K562 (cell line): Measurements from ENCODE around the gene IFITM2. TPM values are rescaled to one million over a fixed set of nuclear protein-coding genes. Genes with fewer than 3 reads are reported as not detected.

Source experiments
- CBX3 ChIP-seq, 2 experiments: IDR thresholded peaks; 1 replicate in 1 of 2; 2 replicates in 1 of 2; pipeline ENCODE4 v1.6.1; 2012; ENCODE audit warnings: inconsistent platforms in 2 of 2, low read length in 2 of 2, borderline replicate concordance in 1 of 2, control low read depth in 1 of 2
- CXXC5 ChIP-seq: fragments of 250-450 bp; sonication (Bioruptor Pico); IDR thresholded peaks from 2 replicates; pipeline ENCODE4 v1.8.0; 2022; ENCODE audit warnings: inconsistent platforms, mild to moderate bottlenecking, moderate library complexity
- FOXM1 ChIP-seq, 2 experiments: fragments of 450-650 bp in 1 of 2; sonication (generic) in 1 of 2; formaldehyde crosslinking in 1 of 2; IDR thresholded peaks; 2 replicates each; pipeline versions ENCODE4 v1.6.1 to v1.9.0; 2017 to 2022; ENCODE audit warnings: low read depth in 2 of 2, mild to moderate bottlenecking in 2 of 2, missing genetic modification reagents in 1 of 2, moderate library complexity in 1 of 2
- HDAC1 ChIP-seq, 2 experiments: fragments of 450-650 bp; IDR thresholded peaks; 2 replicates each; pipeline ENCODE4 v1.6.1; 2016 to 2017; ENCODE audit warnings: inconsistent platforms in 1 of 2, mild to moderate bottlenecking in 1 of 2, moderate library complexity in 1 of 2
- RBM34 ChIP-seq: fragments of 200-400 bp; formaldehyde crosslinking; IDR thresholded peaks from 2 replicates; pipeline ENCODE4 v1.6.1; 2018; ENCODE audit warnings: low read length, borderline replicate concordance; ENCODE audit not compliant: insufficient read depth
- SIX5 ChIP-seq, 2 experiments: IDR thresholded peaks; 2 replicates each; pipeline ENCODE4 v1.6.1; 2011; ENCODE audit warnings: low read length in 2 of 2, borderline replicate concordance in 1 of 2, low read depth in 1 of 2, mild to moderate bottlenecking in 1 of 2, moderate library complexity in 1 of 2; ENCODE audit not compliant: insufficient read depth in 1 of 2
- SRF ChIP-seq, 2 experiments: fragments of 250-450, 450-650 bp in 1 of 2; sonication (Bioruptor Pico) in 1 of 2; sonication (generic) in 1 of 2; formaldehyde crosslinking; IDR thresholded peaks; 2 replicates each; pipeline versions ENCODE4 v1.5.0 to v1.5.1; 2020 to 2022; ENCODE audit warnings: mild to moderate bottlenecking in 1 of 2, missing genetic modification reagents in 1 of 2
- STAT5A ChIP-seq: IDR thresholded peaks from 2 replicates; pipeline ENCODE4 v1.6.1; 2012; ENCODE audit warnings: low read length, inconsistent platforms, borderline replicate concordance
- ZNF121 ChIP-seq: sonication (generic); formaldehyde crosslinking; conservative IDR thresholded peaks from 2 replicates; pipeline ENCODE4 v1.8.0; 2022; ENCODE audit warnings: missing genetic modification reagents
- ZNF75A ChIP-seq: fragments of 450-650 bp; formaldehyde crosslinking; IDR thresholded peaks from 2 replicates; pipeline ENCODE4 v1.4.0; 2020; ENCODE audit warnings: mild to moderate bottlenecking
- polyA plus RNA-seq, 8 experiments: library from polyadenylated mRNA; depleted of rRNA in 4 of 8; stranded (reverse) in 5 of 8; unstranded in 3 of 8; fragments of >200 nt; fragmentation: Nextera tagmentation in 2 of 8; fragmentation: Illumina TruSeq in 1 of 8; extraction: Ambion mirVana in 2 of 8; extraction: Trizol in 1 of 8; gene quantifications; 2 replicates each; pipeline versions ENCODE4 v1.2.1 to v1.2.3, GENCODE V29; 2011 to 2014; ENCODE audit warnings: inconsistent platforms in 1 of 8, missing spikeins in 1 of 8
- total RNA-seq, 7 experiments: library from RNA; depleted of rRNA in 6 of 7; stranded (reverse); fragments of >200 nt in 6 of 7; fragmentation: Illumina TruSeq in 2 of 7; extraction: Trizol in 2 of 7; gene quantifications; 2 replicates each; pipeline versions ENCODE4 v1.2.1 to v1.2.3, GENCODE V29; 2011 to 2021; ENCODE audit warnings: low replicate concordance in 1 of 7
- TF ChIP-seq, protein P1 (sequence below): fragments of 450-650 bp; IDR thresholded peaks from 2 replicates; pipeline ENCODE4 v1.6.1; 2016; ENCODE audit warnings: low read depth
- TF ChIP-seq, protein P2 (sequence below), 2 experiments: fragments of 450-650 bp; conservative IDR thresholded peaks; 2 replicates each; pipeline ENCODE4 v1.6.1; 2017; ENCODE audit warnings: mild to moderate bottlenecking in 2 of 2, moderate library complexity in 2 of 2
- TF ChIP-seq, protein P3 (sequence below): fragments of 450-650 bp; formaldehyde crosslinking; IDR thresholded peaks from 2 replicates; pipeline ENCODE4 v1.4.0; 2022; ENCODE audit warnings: missing genetic modification characterization

The IFITM2 gene
- total and polyA plus RNA-seq, 9 of the 15 experiments (the other 6 are each of a cell fraction or from before 2014, with no cell fraction given) = 52.8 to 4,872 (median 356) TPM

DNA sequence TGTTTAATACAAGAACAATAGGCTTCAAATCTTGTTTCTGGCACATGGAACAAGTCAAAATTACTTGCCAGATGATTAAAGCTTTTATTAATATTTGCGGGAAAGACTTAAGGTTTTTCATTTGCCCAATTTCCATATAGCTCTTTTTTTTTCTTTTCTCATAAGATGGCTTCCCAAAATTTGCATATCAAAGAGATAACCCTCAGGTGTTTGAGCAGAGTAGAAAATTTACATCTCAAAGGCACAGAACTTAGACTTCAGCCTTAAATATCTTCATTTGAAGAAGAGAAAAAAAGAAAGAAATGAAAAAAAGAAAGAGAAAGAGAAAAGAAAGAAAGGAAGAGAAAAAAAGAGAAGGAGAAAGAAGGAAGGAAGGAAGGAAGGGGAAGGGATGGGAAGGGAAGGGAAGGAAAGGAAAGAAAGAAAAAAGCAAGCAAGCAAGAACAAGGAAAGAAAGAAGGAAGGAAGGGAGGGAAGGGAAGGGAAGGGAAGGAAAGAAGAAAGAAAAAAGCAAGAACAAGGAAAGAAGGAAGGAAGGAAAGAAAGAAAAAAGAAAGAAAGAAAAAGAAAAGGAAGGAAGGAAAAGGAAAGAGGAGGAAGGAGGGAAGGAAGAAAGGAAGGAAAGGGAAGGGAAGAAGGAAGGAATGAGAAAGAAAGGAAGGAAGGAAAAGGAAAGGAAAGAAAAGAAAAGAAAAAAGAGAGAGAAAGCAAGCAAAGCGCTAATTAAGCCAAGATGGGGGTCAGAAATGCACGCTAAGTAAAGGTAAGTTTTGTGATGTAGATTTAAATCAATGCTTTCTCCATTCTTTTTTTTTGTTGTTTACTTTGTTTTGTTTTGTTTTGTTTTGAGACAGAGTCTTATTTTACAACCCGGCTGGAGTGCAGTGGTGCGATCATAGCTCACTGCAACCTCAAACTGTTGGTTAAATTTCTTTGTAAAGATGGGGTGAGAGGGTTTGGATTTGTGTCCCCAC lies 33.2 kb downstream of the IFITM2 start (continued):
- TF ChIP-seq, protein P1, sequence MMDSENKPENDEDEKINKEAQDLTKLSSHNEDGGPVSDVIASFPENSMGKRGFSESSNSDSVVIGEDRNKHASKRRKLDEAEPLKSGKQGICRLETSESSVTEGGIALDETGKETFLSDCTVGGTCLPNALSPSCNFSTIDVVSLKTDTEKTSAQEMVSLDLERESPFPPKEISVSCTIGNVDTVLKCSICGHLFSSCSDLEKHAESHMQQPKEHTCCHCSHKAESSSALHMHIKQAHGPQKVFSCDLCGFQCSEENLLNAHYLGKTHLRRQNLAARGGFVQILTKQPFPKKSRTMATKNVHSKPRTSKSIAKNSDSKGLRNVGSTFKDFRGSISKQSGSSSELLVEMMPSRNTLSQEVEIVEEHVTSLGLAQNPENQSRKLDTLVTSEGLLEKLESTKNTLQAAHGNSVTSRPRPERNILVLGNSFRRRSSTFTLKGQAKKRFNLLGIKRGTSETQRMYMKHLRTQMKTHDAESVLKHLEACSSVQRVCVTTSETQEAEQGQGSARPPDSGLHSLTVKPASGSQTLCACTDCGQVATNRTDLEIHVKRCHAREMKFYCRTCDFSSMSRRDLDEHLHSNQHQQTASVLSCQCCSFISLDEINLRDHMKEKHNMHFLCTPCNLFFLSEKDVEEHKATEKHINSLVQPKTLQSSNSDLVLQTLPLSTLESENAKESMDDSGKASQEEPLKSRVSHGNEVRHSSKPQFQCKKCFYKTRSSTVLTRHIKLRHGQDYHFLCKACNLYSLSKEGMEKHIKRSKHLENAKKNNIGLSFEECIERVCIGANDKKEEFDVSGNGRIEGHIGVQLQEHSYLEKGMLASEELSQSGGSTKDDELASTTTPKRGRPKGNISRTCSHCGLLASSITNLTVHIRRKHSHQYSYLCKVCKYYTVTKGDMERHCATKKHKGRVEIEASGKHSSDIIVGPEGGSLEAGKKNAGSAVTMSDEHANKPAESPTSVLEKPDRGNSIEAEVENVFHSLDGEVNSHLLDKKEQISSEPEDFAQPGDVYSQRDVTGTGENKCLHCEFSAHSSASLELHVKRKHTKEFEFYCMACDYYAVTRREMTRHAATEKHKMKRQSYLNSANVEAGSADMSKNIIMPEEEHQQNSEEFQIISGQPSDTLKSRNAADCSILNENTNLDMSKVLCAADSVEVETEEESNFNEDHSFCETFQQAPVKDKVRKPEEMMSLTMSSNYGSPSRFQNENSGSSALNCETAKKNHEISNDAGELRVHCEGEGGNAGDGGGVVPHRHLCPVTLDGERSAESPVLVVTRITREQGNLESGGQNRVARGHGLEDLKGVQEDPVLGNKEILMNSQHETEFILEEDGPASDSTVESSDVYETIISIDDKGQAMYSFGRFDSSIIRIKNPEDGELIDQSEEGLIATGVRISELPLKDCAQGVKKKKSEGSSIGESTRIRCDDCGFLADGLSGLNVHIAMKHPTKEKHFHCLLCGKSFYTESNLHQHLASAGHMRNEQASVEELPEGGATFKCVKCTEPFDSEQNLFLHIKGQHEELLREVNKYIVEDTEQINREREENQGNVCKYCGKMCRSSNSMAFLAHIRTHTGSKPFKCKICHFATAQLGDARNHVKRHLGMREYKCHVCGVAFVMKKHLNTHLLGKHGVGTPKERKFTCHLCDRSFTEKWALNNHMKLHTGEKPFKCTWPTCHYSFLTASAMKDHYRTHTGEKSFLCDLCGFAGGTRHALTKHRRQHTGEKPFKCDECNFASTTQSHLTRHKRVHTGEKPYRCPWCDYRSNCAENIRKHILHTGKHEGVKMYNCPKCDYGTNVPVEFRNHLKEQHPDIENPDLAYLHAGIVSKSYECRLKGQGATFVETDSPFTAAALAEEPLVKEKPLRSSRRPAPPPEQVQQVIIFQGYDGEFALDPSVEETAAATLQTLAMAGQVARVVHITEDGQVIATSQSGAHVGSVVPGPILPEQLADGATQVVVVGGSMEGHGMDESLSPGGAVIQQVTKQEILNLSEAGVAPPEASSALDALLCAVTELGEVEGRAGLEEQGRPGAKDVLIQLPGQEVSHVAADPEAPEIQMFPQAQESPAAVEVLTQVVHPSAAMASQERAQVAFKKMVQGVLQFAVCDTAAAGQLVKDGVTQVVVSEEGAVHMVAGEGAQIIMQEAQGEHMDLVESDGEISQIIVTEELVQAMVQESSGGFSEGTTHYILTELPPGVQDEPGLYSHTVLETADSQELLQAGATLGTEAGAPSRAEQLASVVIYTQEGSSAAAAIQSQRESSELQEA = peak; percentile 47; the same call in 1 of the 2 replicates
- no peak for TF ChIP-seq ZNF75A
- peak in 1 of 2 experiments; percentile 78; a peak in 2 of 4 replicates for TF ChIP-seq HDAC1 (IDR thresholded peaks at IDR 0.05)
- TF ChIP-seq, protein P2, sequence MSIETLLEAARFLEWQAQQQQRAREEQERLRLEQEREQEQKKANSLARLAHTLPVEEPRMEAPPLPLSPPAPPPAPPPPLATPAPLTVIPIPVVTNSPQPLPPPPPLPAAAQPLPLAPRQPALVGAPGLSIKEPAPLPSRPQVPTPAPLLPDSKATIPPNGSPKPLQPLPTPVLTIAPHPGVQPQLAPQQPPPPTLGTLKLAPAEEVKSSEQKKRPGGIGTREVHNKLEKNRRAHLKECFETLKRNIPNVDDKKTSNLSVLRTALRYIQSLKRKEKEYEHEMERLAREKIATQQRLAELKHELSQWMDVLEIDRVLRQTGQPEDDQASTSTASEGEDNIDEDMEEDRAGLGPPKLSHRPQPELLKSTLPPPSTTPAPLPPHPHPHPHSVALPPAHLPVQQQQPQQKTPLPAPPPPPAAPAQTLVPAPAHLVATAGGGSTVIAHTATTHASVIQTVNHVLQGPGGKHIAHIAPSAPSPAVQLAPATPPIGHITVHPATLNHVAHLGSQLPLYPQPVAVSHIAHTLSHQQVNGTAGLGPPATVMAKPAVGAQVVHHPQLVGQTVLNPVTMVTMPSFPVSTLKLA (conservative IDR thresholded peaks at IDR 0.05) = 0 out of 4 replicates have a peak, but pooled peaks of 1 of the 2 experiments have one; percentile 11
- no peak for TF ChIP-seq ZNF121 (CRISPR knock-in tag)
- no peak for TF ChIP-seq SIX5 (IDR thresholded peaks at IDR 0.05; ENCODE audit: borderline replicate concordance in 1 of 2, insufficient read depth in 1 of 2, low read depth in 1 of 2, low read length in 2 of 2)
- TF ChIP-seq CXXC5 (CRISPR knock-in tag) = no peak
- TF ChIP-seq CBX3 (IDR thresholded peaks at IDR 0.05; ENCODE audit: borderline replicate concordance in 1 of 2, low read length in 2 of 2) = no peak; a peak in 1 of 3 replicates
- TF ChIP-seq, protein P3, sequence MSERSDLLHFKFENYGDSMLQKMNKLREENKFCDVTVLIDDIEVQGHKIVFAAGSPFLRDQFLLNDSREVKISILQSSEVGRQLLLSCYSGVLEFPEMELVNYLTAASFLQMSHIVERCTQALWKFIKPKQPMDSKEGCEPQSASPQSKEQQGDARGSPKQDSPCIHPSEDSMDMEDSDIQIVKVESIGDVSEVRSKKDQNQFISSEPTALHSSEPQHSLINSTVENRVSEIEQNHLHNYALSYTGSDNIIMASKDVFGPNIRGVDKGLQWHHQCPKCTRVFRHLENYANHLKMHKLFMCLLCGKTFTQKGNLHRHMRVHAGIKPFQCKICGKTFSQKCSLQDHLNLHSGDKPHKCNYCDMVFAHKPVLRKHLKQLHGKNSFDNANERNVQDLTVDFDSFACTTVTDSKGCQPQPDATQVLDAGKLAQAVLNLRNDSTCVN (CRISPR knock-in tag) = peak; percentile 82; the same call in 1 of the 2 replicates
- TF ChIP-seq STAT5A = no peak
- no peak for TF ChIP-seq RBM34
- TF ChIP-seq SRF (CRISPR knock-in tag; IDR thresholded peaks at IDR 0.05) = no peak
- TF ChIP-seq FOXM1 (IDR thresholded peaks at IDR 0.05; ENCODE audit: low read depth) = no peak
- no peak for TF ChIP-seq FOXM1 (CRISPR knock-in tag; IDR thresholded peaks at IDR 0.05; ENCODE audit: low read depth)
